SK-N-SH (cell line): Measurements from ENCODE around the gene AMMECR1L.

Source experiments
- GABPA ChIP-seq: IDR thresholded peaks from 2 replicates; pipeline ENCODE4 v1.4.0; 2012; ENCODE audit warnings: low read depth, mild to moderate bottlenecking
- MEF2A ChIP-seq: IDR thresholded peaks from 2 replicates; pipeline ENCODE4 v1.4.0; 2012; ENCODE audit warnings: low read depth, borderline replicate concordance
- MXI1 ChIP-seq: IDR thresholded peaks from 2 replicates; pipeline ENCODE4 v1.6.1; 2012; ENCODE audit warnings: mild to moderate bottlenecking, low read depth, low read length, improper control_type of control experiment
- NFIC ChIP-seq: IDR thresholded peaks from 2 replicates; pipeline ENCODE4 v1.4.0; 2012; ENCODE audit warnings: borderline replicate concordance
- NRF1 ChIP-seq: IDR thresholded peaks from 2 replicates; pipeline ENCODE4 v1.6.1; 2012; ENCODE audit warnings: low read depth, mild to moderate bottlenecking, low read length
- POLR2AphosphoS5 ChIP-seq: IDR thresholded peaks from 2 replicates; pipeline ENCODE4 v1.6.1; 2012; ENCODE audit warnings: low read depth, low read length
- RAD21 ChIP-seq: IDR thresholded peaks from 2 replicates; pipeline ENCODE4 v1.6.1; 2012; ENCODE audit warnings: mild to moderate bottlenecking, low read length
- RCOR1 ChIP-seq: fragments of 150-350 bp; IDR thresholded peaks from 2 replicates; pipeline ENCODE4 v1.6.1; 2017; ENCODE audit warnings: antibody characterized with exemption, low read length
- RXRA ChIP-seq: IDR thresholded peaks from 2 replicates; pipeline ENCODE4 v1.4.0; 2012; ENCODE audit warnings: low read depth, mild to moderate bottlenecking, borderline replicate concordance
- SIN3A ChIP-seq: IDR thresholded peaks from 2 replicates; pipeline ENCODE4 v1.6.1; 2012; ENCODE audit warnings: low read depth, mild to moderate bottlenecking, low read length, moderate library complexity, borderline replicate concordance
- TAF1 ChIP-seq: IDR thresholded peaks from 2 replicates; pipeline ENCODE4 v1.6.1; 2012; ENCODE audit warnings: low read depth, mild to moderate bottlenecking, low read length, moderate library complexity, borderline replicate concordance
- TEAD4 ChIP-seq: IDR thresholded peaks from 2 replicates; pipeline ENCODE4 v1.4.0; 2012; ENCODE audit warnings: mild to moderate bottlenecking, borderline replicate concordance; ENCODE audit not compliant: insufficient read depth
- TF ChIP-seq, protein P1 (sequence below): fragments of 200-600 bp; sonication (generic); IDR thresholded peaks from 2 replicates; pipeline ENCODE4 v1.6.1; 2017; ENCODE audit warnings: antibody characterized with exemption, mild to moderate bottlenecking, moderate library complexity

DNA sequence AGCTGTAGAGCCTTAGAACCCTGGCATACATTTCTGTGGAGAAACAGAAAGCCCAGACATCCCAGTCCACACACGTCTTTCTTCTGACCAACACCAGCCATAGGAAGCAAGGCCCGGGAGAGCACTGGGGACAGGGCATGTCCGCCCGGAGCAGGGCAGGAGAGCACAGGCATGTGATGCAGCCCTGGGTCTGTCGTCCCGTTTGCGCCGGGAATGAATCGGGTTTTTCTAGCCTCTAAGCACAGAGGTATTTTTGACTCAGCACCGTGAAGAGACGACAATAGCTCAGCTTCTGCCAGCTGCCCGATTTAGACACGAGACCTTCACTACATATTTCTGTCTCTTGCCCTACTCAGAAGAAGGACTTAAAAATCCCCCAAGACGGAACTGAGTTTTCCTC is 7.3 kb upstream of the AMMECR1L start:
- TF ChIP-seq GABPA, result no peak
- no peak for TF ChIP-seq NFIC
- no peak for TF ChIP-seq TAF1
- TF ChIP-seq MXI1, result no peak
- TF ChIP-seq, protein P1, sequence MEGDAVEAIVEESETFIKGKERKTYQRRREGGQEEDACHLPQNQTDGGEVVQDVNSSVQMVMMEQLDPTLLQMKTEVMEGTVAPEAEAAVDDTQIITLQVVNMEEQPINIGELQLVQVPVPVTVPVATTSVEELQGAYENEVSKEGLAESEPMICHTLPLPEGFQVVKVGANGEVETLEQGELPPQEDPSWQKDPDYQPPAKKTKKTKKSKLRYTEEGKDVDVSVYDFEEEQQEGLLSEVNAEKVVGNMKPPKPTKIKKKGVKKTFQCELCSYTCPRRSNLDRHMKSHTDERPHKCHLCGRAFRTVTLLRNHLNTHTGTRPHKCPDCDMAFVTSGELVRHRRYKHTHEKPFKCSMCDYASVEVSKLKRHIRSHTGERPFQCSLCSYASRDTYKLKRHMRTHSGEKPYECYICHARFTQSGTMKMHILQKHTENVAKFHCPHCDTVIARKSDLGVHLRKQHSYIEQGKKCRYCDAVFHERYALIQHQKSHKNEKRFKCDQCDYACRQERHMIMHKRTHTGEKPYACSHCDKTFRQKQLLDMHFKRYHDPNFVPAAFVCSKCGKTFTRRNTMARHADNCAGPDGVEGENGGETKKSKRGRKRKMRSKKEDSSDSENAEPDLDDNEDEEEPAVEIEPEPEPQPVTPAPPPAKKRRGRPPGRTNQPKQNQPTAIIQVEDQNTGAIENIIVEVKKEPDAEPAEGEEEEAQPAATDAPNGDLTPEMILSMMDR, result no peak
- TF ChIP-seq RXRA, result no peak
- no peak for TF ChIP-seq POLR2AphosphoS5
- no peak for TF ChIP-seq RCOR1
- TF ChIP-seq NRF1, result no peak
- no peak for TF ChIP-seq SIN3A
- TF ChIP-seq RAD21, result no peak
- no peak for TF ChIP-seq MEF2A
- TF ChIP-seq TEAD4, result no peak
